ENCODE measurements around the gene SFXN2.

The SFXN2 gene

GRCh38 chr10:102761981-102762380, 47.5 kb downstream of the SFXN2 start:
- Histone ChIP-seq H3K27me3 (ENCODE audit: low read depth) (no peaks in the 10 kb centered on the region), H3K36me3 (replicated peaks) (no peaks in the 10 kb centered on the region), H3K4me3 (no peak overlapping the region), H3K9me3 (no peaks in the 10 kb centered on the region), H3K4me1 (no peaks in the 10 kb centered on the region)
- in situ Hi-C loops (cut with MboI; ENCODE audit: low sequenced_read_pairs), result no loop called here
- DNase-seq (ENCODE audit: low spot score in 2 of 2), result no peak

DNA sequence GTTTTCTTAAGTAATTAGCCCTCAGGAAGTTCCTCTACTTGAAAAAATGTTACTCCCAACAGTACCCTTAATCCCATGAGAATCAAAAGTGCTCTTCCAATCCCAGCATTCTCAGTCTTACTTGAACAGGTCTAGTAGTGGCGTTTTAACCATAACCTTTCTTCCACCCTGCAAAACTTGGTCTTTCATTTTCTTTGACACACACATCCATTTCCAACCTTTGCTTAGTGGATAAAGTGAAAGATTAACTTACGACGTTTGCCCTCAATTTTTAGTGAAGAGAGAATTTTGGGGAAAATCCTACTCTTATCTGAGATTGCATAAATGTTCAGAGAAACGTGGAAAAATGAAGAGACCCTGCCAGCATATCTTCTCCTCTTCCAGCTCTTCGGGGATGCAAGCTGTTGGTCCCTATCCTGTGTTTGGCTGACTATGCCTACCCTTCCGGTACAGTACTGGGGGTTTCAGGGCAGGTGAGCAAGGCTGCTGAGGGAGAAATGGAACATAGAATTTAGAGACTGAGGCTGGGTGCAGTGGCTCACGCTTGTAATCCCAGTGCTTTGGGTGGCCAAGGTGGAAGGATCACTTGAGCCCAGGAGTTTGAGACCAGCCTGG, 48.1 kb downstream of the SFXN2 start:
- H3K4me3 ChIP-seq, result no peak overlapping the region
- no peak for DNase-seq (ENCODE audit: low spot score in 2 of 2)
- no peaks in the 10 kb centered on the region for H3K27me3 ChIP-seq (ENCODE audit: low read depth)
- H3K9me3 ChIP-seq, result no peaks in the 10 kb centered on the region
- no peaks in the 10 kb centered on the region for H3K36me3 ChIP-seq (replicated peaks)
- in situ Hi-C loops (cut with MboI; ENCODE audit: low sequenced_read_pairs), result no loop called here
- H3K4me1 ChIP-seq, result no peaks in the 10 kb centered on the region

DNA sequence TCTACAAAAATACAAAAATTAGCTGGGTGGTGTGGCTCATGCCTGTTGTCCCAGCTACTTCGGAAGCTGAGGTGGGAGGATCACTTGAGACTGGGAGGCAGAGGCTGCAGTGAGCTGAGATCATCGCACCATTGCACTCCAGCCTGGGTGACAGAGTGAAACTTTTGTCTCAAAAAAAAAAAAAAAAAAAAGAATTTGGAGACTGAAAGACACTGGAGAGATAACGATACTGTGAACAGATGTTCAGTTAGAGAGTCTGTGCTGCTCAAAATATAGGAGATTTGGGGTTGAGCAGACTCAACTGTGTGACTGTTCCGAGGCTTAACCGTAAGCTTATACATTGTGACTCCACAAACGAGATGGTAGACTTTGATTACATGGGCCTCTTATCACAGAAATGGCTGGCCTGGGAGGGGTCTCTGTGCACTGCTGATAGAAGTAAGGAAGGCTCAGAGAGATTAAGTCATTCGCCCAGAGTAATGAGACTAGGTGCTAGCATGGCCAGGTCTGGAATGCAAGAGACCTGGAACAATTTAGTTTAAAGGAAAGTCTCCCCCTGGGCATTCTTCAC, 48.7 kb downstream of the SFXN2 start:
- no peaks in the 10 kb centered on the region for H3K27me3 ChIP-seq (ENCODE audit: low read depth)
- in situ Hi-C loops (cut with MboI; ENCODE audit: low sequenced_read_pairs), result no loop called here
- no peak for DNase-seq (ENCODE audit: low spot score in 2 of 2)
- H3K4me3 ChIP-seq, result no peak overlapping the region
- H3K36me3 ChIP-seq (replicated peaks), result no peaks in the 10 kb centered on the region
- H3K9me3 ChIP-seq, result no peaks in the 10 kb centered on the region
- no peaks in the 10 kb centered on the region for H3K4me1 ChIP-seq

- Histone ChIP-seq H3K9me3 (no peaks in the 10 kb centered on the region), H3K4me3 (no peak overlapping the region), H3K27me3 (ENCODE audit: low read depth) (no peaks in the 10 kb centered on the region), H3K36me3 (replicated peaks) (no peaks in the 10 kb centered on the region), H3K4me1 (no peaks in the 10 kb centered on the region)
- no peak for DNase-seq (ENCODE audit: low spot score in 2 of 2)
- in situ Hi-C loops (cut with MboI; ENCODE audit: low sequenced_read_pairs), result no loop called here
Measured at GRCh38 chr10:102764470-102765161, 50.2 kb downstream of the SFXN2 start.

GRCh38 chr10:102765336-102765735, 50.9 kb downstream of the SFXN2 start:
- Histone ChIP-seq H3K36me3 (replicated peaks) (no peaks in the 10 kb centered on the region), H3K4me1 (no peaks in the 10 kb centered on the region), H3K4me3 (no peak overlapping the region), H3K9me3 (no peaks in the 10 kb centered on the region), H3K27me3 (ENCODE audit: low read depth) (no peaks in the 10 kb centered on the region)
- DNase-seq (ENCODE audit: low spot score in 2 of 2), result no peak
- in situ Hi-C loops (cut with MboI; ENCODE audit: low sequenced_read_pairs), result no loop called here

DNA sequence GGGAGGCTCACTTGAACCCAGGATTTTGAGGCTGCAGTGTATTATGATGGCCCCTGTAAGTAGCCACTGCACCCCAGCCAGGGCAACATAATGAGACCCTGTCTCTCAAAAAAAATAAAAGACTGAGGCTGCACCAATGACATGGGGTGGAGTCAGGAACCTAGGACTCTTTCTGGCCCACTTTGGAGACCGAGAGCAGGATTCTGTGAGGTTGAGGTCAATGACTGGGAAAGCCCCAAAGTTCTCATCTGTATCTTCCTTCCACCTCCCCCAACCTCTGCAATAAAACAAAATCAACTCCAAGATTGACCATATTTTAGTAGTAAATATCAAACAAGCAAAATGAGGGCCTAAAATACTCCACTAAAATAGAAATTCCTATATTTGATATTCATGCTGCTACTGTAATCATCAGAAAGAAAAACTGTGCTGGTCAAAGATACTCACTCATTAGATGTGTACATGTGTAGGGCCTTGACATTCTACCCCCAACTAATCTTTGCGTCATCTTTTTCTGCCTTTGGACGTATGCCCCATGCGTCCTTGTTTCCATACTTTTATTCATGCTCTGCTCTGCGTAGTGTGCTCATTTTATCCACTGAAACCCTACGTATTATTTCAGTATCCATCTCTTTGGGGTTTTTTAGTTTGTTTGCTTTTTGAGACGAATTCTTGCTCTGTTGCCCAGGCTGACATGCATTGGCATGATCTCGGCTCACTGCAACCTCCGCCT, 53.2 kb downstream of the SFXN2 start:
- no peak overlapping the region for H3K4me3 ChIP-seq
- H3K27me3 ChIP-seq (ENCODE audit: low read depth), result no peaks in the 10 kb centered on the region
- in situ Hi-C loops (cut with MboI; ENCODE audit: low sequenced_read_pairs), result no loop called here
- no peaks in the 10 kb centered on the region for H3K9me3 ChIP-seq
- no peaks in the 10 kb centered on the region for H3K4me1 ChIP-seq
- no peaks in the 10 kb centered on the region for H3K36me3 ChIP-seq (replicated peaks)
- DNase-seq (ENCODE audit: low spot score in 2 of 2), result no peak

GRCh38 chr10:102769375-102770107, 55.1 kb downstream of the SFXN2 start:
- Histone ChIP-seq H3K36me3 (replicated peaks) (no peaks in the 10 kb centered on the region), H3K9me3 (no peaks in the 10 kb centered on the region), H3K4me3 (no peak overlapping the region), H3K4me1 (no peaks in the 10 kb centered on the region), H3K27me3 (ENCODE audit: low read depth) (no peaks in the 10 kb centered on the region)
- in situ Hi-C loops (cut with MboI; ENCODE audit: low sequenced_read_pairs), result no loop called here
- DNase-seq (ENCODE audit: low spot score in 2 of 2), result no peak

DNA sequence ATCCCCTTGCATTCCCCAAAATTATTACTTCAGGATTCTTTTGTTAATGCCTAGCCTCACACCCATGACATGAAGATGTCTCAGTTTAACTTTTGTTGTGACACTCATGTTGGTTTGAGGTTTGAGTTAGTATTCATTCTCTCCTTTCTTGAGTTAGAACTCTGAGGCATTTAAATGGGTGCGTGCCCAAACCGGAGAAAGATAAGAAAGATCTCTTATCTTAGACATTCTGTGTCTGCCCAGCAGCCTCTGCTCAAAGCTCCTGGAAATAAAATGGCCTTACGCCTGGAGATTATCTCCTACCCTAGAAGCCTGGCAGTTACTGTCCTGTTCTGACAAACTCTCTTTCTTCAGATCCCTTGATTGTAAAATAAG, 55.7 kb downstream of the SFXN2 start:
- H3K27me3 ChIP-seq (ENCODE audit: low read depth), result no peaks in the 10 kb centered on the region
- DNase-seq (ENCODE audit: low spot score in 2 of 2), result no peak
- H3K4me3 ChIP-seq, result no peak overlapping the region
- no peaks in the 10 kb centered on the region; the same call in 1 of the 2 replicates for H3K36me3 ChIP-seq (replicated peaks)
- no peaks in the 10 kb centered on the region for H3K4me1 ChIP-seq
- in situ Hi-C loops (cut with MboI; ENCODE audit: low sequenced_read_pairs), result no loop called here
- no peaks in the 10 kb centered on the region for H3K9me3 ChIP-seq

DNA sequence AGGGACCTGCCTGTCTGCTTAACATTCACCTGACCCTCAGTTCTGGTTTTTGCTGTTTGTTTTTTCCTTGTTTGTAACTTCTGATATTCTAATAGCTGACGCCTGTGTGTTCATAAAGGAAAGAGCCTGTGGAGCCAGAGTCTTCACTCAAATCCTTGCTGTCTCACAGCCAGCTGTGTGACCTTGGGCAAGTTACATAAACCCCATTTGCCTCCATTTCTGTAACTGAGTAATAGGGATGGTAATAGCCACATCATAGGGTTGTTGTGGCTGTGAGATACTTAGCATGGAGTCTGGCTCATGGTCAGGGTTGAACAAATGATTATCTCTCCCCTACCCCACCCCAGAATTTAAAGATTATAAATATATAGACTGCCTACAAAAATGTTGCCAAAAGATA, 56.4 kb downstream of the SFXN2 start:
- no peak for DNase-seq (ENCODE audit: low spot score in 2 of 2)
- H3K4me1 ChIP-seq, result no peaks in the 10 kb centered on the region; the same call in 1 of the 2 replicates
- in situ Hi-C loops (cut with MboI; ENCODE audit: low sequenced_read_pairs), result no loop called here
- H3K9me3 ChIP-seq, result no peaks in the 10 kb centered on the region
- H3K36me3 ChIP-seq (replicated peaks), result no peaks in the 10 kb centered on the region; the same call in 1 of the 2 replicates
- H3K27me3 ChIP-seq (ENCODE audit: low read depth), result no peaks in the 10 kb centered on the region
- no peak overlapping the region for H3K4me3 ChIP-seq

DNA sequence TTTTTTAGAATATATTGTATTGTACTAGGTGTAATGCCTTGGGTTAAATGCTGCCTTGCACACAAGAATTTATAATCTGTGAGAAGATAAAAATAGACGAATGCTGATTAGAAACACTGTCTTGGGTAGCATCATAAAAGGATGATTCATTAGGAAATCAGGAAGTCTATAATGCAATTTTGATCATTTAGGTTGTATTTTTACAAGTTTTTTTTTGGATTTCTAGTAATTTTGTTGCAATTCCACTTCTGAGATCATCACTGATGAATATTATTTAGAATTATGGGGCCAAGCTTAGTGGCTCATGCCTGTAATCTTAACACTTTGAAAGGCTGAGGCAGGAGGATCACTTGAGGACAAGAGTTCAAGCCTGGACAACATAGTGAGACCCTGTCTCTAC, 58.9 kb downstream of the SFXN2 start:
- no peaks in the 10 kb centered on the region for H3K9me3 ChIP-seq
- DNase-seq (ENCODE audit: low spot score in 2 of 2), result no peak
- no peaks in the 10 kb centered on the region; the same call in 1 of the 2 replicates for H3K36me3 ChIP-seq (replicated peaks)
- in situ Hi-C loops (cut with MboI; ENCODE audit: low sequenced_read_pairs), result no loop called here
- no peaks in the 10 kb centered on the region for H3K27me3 ChIP-seq (ENCODE audit: low read depth)
- H3K4me1 ChIP-seq, result peaks cover 9% of the 10 kb centered on the region
- H3K4me3 ChIP-seq, result no peak overlapping the region

- no peak for DNase-seq (ENCODE audit: low spot score in 2 of 2)
- in situ Hi-C loops (cut with MboI; ENCODE audit: low sequenced_read_pairs), result no loop called here
- H3K4me1 ChIP-seq, result peaks cover 9% of the 10 kb centered on the region
- H3K4me3 ChIP-seq, result no peak overlapping the region
- H3K36me3 ChIP-seq (replicated peaks), result no peaks in the 10 kb centered on the region; the same call in 1 of the 2 replicates
- H3K9me3 ChIP-seq, result no peaks in the 10 kb centered on the region
- H3K27me3 ChIP-seq (ENCODE audit: low read depth), result no peaks in the 10 kb centered on the region
Measured at GRCh38 chr10:102773986-102774385, 59.5 kb downstream of the SFXN2 start.

DNA sequence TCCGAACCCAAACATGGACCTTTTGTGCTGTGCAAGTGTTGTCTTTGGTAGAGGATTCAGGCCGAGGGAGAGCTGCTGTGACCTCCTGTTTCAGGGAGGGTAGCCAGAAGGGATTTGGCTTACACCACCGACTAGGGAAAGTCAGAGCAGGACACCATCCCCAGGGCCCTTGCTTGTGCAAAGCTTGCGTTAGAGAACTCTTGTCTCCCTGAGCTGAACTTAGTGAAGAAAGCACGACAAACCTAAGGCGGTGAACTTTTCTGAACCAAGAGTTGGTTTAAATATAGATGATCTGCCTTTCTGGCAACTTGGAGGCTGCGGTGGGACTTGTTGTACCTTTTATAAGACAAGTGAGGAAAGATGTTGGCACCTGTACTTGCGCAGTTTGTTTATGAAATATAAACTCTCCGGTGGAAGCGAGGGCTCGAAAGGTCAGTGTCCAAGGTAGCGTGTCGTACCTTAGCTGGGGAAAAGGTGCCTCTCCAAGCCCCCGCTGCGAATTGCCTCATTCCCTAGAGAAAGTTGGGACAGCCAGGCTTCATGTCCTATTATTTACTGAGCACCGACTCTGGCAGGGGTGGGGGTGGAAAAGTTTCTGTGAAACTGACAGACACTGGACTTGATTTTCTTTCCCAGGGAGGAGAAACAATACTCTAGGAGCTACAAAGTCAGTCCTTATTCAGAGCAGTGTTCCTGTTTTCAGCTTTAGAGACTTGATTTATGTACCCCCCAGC, 60.9 kb downstream of the SFXN2 start:
- in situ Hi-C loops (cut with MboI; ENCODE audit: low sequenced_read_pairs), result no loop called here
- H3K4me3 ChIP-seq, result no peak overlapping the region
- no peaks in the 10 kb centered on the region; the same call in 1 of the 2 replicates for H3K36me3 ChIP-seq (replicated peaks)
- H3K4me1 ChIP-seq, result peaks cover 9% of the 10 kb centered on the region
- H3K27me3 ChIP-seq (ENCODE audit: low read depth), result no peaks in the 10 kb centered on the region
- no peak for DNase-seq (ENCODE audit: low spot score in 2 of 2)
- H3K9me3 ChIP-seq, result no peaks in the 10 kb centered on the region
